Epithelial cell of esophagus (primary cell): ENCODE results near the gene CAMP.

Experiments used
- DNase-seq: peaks from one replicate; pipeline ENCODE4 v3.0.0; 2010; ENCODE audit warnings: low read depth
- H3K4me3 ChIP-seq: 2 replicates; pipeline ENCODE4 v1.5.1; 2011; ENCODE audit warnings: mild to moderate bottlenecking, low read length, control low read depth
- TF ChIP-seq, protein P1 (sequence below): IDR thresholded peaks from 2 replicates; pipeline ENCODE4 v1.5.1; 2011; ENCODE audit warnings: low read depth, mild to moderate bottlenecking, low read length, control low read depth, inconsistent platforms; ENCODE audit not compliant: insufficient read depth; ENCODE audit errors: missing control alignments

Gene CAMP

DNA sequence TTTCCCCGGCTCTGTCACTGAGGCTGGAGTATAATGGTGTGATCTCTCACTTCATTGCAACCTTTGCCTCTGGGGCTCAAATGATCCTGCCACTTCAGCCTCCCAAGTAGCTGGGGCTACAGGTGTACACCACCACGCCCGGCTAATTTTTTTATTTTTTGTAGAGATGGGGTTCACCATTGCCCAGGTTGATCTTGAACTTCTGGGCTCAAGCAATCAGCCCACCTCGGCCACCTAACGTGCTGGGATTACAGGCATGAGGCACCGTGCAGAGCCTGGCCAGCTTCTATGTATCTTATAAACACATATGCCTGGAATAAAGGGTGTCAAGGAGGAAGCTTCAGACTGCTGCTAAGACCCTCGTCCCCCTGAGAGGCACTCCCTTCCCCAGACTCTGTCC is 21.8 kb downstream of the CAMP start:
- H3K4me3 ChIP-seq: no peak overlapping the region
- DNase-seq: no peak
- TF ChIP-seq, protein P1, sequence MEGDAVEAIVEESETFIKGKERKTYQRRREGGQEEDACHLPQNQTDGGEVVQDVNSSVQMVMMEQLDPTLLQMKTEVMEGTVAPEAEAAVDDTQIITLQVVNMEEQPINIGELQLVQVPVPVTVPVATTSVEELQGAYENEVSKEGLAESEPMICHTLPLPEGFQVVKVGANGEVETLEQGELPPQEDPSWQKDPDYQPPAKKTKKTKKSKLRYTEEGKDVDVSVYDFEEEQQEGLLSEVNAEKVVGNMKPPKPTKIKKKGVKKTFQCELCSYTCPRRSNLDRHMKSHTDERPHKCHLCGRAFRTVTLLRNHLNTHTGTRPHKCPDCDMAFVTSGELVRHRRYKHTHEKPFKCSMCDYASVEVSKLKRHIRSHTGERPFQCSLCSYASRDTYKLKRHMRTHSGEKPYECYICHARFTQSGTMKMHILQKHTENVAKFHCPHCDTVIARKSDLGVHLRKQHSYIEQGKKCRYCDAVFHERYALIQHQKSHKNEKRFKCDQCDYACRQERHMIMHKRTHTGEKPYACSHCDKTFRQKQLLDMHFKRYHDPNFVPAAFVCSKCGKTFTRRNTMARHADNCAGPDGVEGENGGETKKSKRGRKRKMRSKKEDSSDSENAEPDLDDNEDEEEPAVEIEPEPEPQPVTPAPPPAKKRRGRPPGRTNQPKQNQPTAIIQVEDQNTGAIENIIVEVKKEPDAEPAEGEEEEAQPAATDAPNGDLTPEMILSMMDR: no peak

- H3K4me3 ChIP-seq: no peak overlapping the region
- peak; percentile 33 for DNase-seq
- TF ChIP-seq, protein P1: no peak
Observed at GRCh38 chr3:48247401-48247811, 24.1 kb downstream of the CAMP start.

DNA sequence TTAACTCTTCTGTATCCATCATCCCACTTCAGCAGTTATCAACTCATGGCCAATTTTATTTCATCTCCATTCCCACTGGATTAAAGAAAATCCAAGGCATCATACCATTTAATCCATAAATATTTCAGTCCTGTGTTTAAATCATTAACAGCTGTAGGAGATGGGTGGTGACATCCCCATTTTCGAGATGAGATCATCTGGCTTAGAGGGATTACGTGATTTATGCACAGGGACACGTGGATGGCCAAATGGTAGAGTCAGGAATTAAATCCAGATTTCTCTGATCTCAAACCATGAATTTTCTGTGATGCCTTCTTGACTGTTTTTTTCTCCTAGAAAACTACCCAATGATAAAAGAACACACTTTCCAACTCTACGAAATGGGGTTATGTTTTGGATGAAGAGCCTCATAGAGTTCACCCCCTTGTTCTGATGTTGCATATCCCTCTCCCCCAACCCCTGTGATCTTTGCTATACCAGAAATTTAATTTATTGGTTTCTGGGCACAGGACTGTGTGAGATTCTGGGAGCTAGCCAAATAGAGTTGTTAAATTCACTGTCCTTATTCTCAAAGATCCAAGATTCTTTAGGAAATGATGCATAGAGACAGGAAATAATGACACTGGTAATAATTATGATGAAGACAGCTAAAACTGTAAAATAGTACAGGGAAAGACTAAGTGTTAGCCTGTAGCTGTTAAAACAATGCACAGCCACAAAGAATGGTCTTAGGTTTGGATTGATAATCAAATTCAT is 25.0 kb downstream of the CAMP start:
- TF ChIP-seq, protein P1: no peak
- H3K4me3 ChIP-seq: no peak overlapping the region
- DNase-seq: no peak

DNA sequence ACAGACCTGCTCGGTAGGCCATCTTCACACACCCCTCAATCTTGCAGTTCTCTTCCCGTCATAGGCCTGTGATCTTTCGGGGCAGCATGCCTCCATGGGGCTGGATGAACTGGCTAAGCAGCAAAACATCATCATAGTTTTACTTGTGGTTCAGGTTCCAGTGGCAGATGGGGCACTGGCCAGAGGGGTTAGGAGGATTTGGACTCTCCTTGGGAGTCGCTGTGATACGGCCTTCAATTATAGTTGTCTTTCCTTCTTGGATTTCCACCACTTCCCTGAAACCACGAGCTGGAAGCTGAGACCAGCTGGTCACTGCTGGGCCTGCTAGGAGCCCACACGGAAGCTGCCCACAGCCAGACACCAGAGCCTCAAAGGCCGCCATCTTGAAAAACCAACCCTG is 33.3 kb downstream of the CAMP start:
- TF ChIP-seq, protein P1: no peak
- no peak overlapping the region for H3K4me3 ChIP-seq
- DNase-seq: no peak

GRCh38 chr3:48258530-48258929 is 35.2 kb downstream of the CAMP start:
- TF ChIP-seq, protein P1: no peak
- H3K4me3 ChIP-seq: no peak overlapping the region
- DNase-seq: no peak

DNA sequence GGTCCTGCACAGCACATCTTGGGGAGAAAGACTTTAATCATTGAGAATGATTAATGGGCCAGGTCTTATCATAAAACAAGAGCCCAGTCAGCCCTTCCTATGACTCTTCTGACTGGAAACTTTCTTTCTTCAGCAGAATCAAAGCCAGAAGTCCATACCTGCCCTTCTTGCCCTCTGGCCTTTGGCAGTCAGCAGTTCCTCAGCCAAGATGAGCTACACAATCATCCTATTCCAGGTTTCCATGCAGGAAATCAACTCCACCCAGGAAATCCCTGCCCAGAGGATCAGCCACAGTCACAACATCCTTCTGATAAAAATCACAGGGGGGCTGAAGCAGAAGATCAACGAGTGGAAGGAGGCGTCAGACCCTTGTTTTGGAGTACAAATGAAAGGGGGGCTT is 44.5 kb downstream of the CAMP start:
- H3K4me3 ChIP-seq: no peak overlapping the region
- TF ChIP-seq, protein P1: no peak
- DNase-seq: peak; percentile 39

GRCh38 chr3:48268381-48268935 is 45.2 kb downstream of the CAMP start:
- peak; percentile 99 for DNase-seq
- TF ChIP-seq, protein P1: no peak
- H3K4me3 ChIP-seq: peak overlapping the region; percentile 29
